Non-pigmented ciliary epithelial cell (primary cell): ENCODE measurements around the gene SCARB2.
"Not testable (repeated sequence)": the region's sequence is repeated elsewhere in the genome, so short reads cannot be mapped to it uniquely, and the experiment has no call there.

ENCODE experiments used
- DNase-seq: peaks from one replicate; pipeline ENCODE4 v3.0.0-alpha.2; 2010; ENCODE audit warnings: low read depth

Gene SCARB2, protein sequence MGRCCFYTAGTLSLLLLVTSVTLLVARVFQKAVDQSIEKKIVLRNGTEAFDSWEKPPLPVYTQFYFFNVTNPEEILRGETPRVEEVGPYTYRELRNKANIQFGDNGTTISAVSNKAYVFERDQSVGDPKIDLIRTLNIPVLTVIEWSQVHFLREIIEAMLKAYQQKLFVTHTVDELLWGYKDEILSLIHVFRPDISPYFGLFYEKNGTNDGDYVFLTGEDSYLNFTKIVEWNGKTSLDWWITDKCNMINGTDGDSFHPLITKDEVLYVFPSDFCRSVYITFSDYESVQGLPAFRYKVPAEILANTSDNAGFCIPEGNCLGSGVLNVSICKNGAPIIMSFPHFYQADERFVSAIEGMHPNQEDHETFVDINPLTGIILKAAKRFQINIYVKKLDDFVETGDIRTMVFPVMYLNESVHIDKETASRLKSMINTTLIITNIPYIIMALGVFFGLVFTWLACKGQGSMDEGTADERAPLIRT

GRCh38 chr4:76213415-76214176 lies at the start of gene SCARB2:
Gene SCARB2 (minus strand): TSS chr4:76213824. CDS start chr4:76213543, 281 bp downstream.
- no peak for DNase-seq

- DNase-seq = no peak
These were observed 46.9 kb upstream of the SCARB2 start for GRCh38 chr4:76260571-76260970.

DNA sequence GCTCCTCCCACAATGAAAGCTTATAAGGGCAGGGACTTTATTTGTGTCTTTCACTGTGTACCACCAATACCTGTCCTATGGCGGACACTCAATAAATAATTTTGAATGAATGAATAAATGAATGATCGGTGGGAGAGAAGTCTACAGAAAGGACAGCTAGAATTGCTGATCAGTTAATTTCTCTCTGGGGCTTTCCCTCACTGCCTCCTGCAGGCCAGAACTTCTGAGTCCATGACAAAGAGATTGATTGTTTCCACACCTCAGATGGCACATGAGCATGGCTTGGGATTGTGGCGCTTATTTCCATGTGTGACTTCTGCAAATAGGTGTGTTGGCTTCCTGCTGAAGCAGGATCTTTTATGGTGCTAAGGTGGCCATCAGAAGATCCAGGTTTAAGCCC lies 44.2 kb upstream of the SCARB2 start:
- no peak for DNase-seq

GRCh38 chr4:76256968-76257367 lies 43.3 kb upstream of the SCARB2 start:
- no peak for DNase-seq

DNA sequence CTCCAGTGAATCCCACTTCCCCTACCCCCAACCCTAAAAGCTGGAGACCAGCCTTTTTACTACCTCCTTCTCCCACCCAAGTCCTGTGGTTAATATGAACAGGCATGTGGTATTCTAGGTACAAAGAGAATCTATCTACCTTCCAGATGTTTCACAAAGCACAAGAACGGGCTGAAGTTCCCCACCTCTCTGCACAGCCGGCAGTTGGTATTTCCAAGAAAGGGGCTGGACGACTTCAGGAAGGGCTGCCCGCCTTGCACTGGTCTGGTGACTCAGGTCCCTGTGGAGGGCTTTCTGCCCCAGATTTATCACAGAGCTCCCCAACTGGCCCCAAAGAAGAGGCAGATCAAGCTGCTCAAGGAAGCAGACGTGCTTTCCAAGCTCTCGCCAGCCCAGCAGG lies 42.4 kb upstream of the SCARB2 start:
- DNase-seq = no peak

GRCh38 chr4:76253511-76253910 lies 39.9 kb upstream of the SCARB2 start:
- no peak for DNase-seq

GRCh38 chr4:76252271-76252653 lies 38.6 kb upstream of the SCARB2 start:
- DNase-seq = no peak

DNA sequence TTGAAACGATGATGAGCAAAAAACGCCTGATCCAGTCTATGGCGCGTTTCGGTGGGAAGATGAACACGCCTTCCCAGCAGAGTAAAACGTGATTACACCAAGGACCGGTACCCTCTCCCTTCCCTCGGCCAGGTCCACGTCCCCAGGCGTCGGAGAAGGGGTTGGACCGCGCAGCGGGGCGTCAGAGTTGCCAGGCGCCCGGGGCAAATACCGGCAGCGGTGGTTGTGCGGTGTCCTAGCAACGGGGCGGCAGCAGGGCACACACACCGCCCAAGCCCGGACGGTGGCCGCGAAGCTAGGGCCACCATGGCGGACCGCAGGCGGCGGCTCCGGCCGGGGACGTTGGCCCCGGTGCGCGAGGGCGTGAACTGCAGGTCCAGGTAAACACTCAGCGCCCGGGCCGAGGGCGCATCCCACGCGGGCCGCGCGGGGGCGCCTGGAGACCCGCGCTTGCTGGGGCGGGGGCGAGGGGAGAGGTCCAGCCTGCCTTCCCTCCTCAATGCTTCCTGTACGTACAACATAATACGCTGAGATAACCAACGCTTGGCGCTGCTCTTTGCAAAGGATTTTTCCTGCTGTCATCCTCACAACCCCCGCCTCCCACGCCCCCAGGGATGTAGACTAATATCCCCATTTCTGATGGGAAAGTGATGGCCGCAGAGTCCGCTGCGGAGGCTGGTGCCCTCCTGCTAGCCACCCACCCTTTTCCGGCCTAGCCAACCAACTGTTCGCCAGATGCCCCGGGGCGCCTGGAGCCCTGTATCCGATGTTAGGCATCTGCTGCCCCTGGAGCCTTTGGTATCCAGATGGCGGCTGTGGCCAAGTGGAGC lies 38.0 kb upstream of the SCARB2 start, which contains the start of gene FAM47E:
TSS of gene FAM47E (plus strand) at position 281 of the 830 bp plus-strand sequence. CDS start at position 307, 26 bp downstream.
- DNase-seq = no peak

DNA sequence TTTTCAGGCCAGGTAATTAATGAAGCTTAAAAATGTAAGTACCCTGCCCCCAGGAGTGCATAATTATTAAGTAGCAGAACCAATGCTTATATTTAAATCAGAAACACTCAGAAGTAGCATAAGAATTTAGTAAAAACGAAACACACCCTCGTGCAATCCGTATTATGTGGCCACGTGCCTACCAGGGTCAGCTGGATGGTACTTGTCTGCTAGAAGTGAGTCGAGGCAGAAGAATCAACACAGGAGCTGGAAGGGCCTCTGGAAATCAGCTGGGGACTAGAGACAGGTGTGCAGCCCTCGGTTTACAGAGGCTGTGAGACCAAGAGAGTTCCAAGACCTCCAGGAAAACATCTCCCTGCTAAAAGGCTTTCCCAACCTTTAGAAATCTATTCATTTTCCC lies 37.3 kb upstream of the SCARB2 start:
- no peak for DNase-seq

GRCh38 chr4:76246852-76247251 lies 33.2 kb upstream of the SCARB2 start:
- DNase-seq = no peak

GRCh38 chr4:76246025-76246424 lies 32.4 kb upstream of the SCARB2 start:
- no peak for DNase-seq

GRCh38 chr4:76243877-76244276 lies 30.3 kb upstream of the SCARB2 start:
- not testable (repeated sequence) for DNase-seq

GRCh38 chr4:76240236-76240635 lies 26.6 kb upstream of the SCARB2 start:
- no peak for DNase-seq

DNA sequence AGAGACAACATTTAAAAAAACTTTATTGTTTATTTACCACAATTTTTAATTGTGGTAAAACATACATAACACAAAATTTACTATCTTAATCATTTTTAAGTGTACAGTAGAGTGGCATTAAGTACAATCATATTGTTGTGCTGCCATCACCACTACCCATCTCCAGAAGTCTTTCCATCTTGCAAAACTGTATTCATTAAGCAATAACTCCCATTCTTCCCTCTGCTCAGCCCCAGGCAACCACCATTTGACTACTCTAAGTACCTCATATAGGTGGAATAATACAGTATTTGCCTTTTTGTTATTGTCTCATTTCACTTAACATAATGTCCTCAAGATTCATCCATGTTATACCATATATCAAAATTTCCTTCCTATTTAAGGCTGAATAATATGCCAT lies 25.1 kb upstream of the SCARB2 start:
- DNase-seq = no peak

- DNase-seq = no peak
These were observed 24.6 kb upstream of the SCARB2 start for GRCh38 chr4:76238236-76238635.

- DNase-seq = no peak
These were observed 22.3 kb upstream of the SCARB2 start for GRCh38 chr4:76235915-76236314.

DNA sequence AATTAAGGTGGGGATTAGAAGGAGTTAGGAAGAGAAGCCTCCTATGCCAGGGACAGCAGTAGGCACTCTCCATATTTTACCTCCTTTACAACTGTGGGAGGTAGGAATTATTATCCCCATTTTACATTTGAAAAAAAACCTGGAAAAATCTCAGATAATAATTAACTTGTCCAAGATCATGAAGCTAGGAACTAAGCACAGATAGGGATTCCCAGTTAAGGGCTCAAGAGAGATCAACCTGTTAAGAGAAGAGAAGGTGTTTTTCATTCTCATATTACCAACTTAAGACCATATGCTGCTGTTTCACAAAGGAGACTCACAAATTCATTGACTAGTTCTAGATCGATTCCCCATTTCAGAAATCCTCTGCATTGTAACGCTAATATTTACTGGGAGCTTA lies 21.8 kb upstream of the SCARB2 start:
- no peak for DNase-seq

- no peak for DNase-seq
These were observed 21.0 kb upstream of the SCARB2 start for GRCh38 chr4:76234679-76235044.

DNA sequence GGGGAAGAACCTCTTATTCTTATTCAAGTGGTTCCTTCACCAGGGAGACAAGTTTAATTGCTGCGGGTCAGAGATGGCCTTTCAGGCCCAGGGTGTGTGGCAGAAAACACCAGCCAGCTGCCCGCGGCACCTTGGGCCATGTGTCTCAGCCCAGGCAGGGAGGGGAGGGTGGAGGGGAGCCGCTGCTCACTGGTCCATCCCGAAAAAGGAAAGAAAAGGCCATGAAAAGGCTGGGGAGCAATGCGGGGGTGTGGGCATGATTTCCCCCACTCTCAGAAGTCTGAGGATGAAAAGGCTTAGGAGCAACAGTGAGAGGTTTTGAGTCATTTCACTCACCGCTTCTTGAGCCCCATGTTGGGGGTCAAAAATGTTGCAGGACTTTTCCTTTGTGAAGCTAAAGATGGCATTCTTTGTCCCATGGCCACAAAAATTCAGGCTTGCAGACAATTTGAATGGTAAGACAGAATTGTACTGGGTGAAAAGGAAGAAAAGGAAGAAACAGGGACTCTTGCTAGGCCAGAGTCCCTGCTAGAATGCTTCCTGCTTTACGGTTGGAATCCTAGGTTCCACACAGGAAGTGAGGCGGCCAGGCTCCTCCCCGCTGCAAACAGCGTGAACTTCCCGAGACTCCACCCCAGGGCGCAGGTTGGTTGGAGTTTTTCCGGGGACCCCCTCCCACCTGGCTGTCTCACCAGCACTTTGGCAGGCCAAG lies 20.5 kb upstream of the SCARB2 start:
- no peak for DNase-seq

DNA sequence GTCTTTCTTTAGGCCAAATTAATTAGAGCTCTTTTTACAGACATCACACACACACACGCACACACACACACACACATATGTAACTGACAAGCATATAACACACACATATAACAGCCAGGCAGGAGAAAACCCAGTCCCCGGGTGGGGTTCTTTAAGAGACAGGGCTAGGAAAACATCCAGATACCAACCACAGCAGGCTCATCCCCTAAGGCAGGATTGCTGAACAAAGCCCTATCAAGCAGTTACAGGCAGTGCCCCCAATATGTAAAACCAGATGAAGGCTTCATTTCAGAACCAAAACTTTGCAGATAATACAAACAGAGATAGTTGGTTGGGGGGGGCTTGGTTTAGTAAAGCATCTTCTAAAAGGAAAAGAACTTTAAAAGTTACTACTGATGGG lies 19.9 kb upstream of the SCARB2 start:
- DNase-seq = no peak

DNA sequence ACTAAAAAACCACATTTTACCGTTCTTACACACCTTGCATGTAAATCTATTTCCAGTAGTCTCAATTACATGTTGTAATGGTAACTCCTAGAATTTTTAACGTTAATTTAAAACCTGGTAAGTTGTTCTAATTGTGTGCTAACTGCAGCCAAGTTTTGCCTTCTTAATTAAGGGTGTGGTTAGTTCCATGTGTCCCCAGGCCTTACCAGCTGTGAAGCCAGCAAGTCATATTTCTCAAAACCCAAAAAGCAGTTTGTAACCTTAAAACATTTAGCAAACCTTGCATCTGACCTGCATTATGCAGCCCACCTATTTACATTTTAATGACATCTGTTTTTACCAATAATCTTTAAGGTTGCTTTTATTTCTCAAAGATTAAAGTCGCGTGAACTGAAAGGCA lies 19.5 kb upstream of the SCARB2 start:
- DNase-seq = no peak

DNA sequence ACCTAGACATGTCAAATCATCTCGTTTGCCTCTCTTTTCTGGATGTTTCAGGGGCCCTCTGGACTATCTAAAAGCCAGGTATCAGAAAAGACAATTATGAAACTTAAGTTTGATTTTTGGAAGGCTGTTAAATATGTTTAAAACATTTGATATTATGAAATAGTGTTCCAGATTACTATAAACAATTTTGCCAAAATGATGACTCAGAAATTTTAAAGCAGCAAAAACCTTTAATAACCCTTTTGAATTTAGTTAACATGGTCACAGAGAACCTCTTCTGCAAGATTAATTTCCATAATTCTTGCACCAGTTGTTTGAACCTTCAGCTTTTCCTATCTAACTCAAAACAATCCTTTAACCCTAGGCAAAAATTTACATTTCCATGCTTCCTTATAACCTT lies 19.1 kb upstream of the SCARB2 start:
- no peak for DNase-seq
